Upper lobe of left lung (tissue), 6 donors: Measurements from ENCODE around the gene DMD. TPM values are rescaled to one million over a fixed set of nuclear protein-coding genes. Genes with fewer than 3 reads are reported as not detected.
"Not testable (repeated sequence)": the region's sequence is repeated elsewhere in the genome, so short reads cannot be mapped to it uniquely, and the experiment has no call there.

Experiments used
- ATAC-seq, 2 donors: fragments of 200-7000 bp; cut with Tn5 transposase; one replicate each; pipeline ENCODE4 v1.9.1; 2022; ENCODE audit warnings: mild to moderate bottlenecking in 2 of 2, moderate library complexity in 2 of 2; ENCODE audit not compliant: low FRiP score in 2 of 2
- DNase-seq, 2 donors: peaks; one replicate each; pipeline ENCODE4 v3.0.0-alpha.2; 2019 to 2020
- H3K27ac ChIP-seq, 4 donors: fragments of 200-600 bp; sonication (generic); one replicate each; pipeline ENCODE4 v1.5.1; 2016 to 2019
- H3K27me3 ChIP-seq, 4 donors: fragments of 200-600 bp; sonication (generic); one replicate each; pipeline ENCODE4 v1.5.1; 2017 to 2019
- H3K36me3 ChIP-seq, 4 donors: fragments of 200-600 bp; sonication (generic); one replicate each; pipeline ENCODE4 v1.5.1; 2016 to 2019
- H3K4me1 ChIP-seq, 4 donors: fragments of 200-600 bp; sonication (generic); one replicate each; pipeline ENCODE4 v1.5.1; 2018 to 2019
- H3K4me3 ChIP-seq, 4 donors: fragments of 200-600 bp; sonication (generic); one replicate each; pipeline ENCODE4 v1.5.1; 2017 to 2019; ENCODE audit warnings: mild to moderate bottlenecking in 2 of 4, moderate library complexity in 1 of 4
- H3K9me3 ChIP-seq, 4 donors: fragments of 200-600 bp; sonication (generic); one replicate each; pipeline ENCODE4 v1.5.1; 2018 to 2019
- EP300 ChIP-seq, 4 donors: sonication (generic); formaldehyde crosslinking; IDR thresholded peaks; one replicate each; pipeline ENCODE4 v1.5.1; 2017; ENCODE audit warnings: antibody characterized with exemption in 4 of 4, control low read depth in 2 of 4
- POLR2A ChIP-seq, 4 donors: fragments of 450-650 bp; IDR thresholded peaks; one replicate each; pipeline ENCODE4 v1.5.1; 2016 to 2017; ENCODE audit warnings: antibody characterized with exemption in 4 of 4, mild to moderate bottlenecking in 2 of 4
- POLR2AphosphoS5 ChIP-seq, 2 donors: sonication (generic); formaldehyde crosslinking; IDR thresholded peaks; one replicate each; pipeline ENCODE4 v1.5.1; 2017; ENCODE audit warnings: antibody characterized with exemption in 2 of 2
- WGBS, 2 donors: methylation state at CpG; one replicate each; pipeline ENCODE4 v1.1.5; 2017 to 2018; 5-methylcytosine and 5-hydroxymethylcytosine counted together
- total RNA-seq, 6 donors: library from RNA; depleted of rRNA in 4 of 6; stranded (reverse); fragments of >200 nt in 4 of 6; gene quantifications; one replicate each; pipeline versions ENCODE4 v1.1.0 to v1.2.1, GENCODE V29; 2016 to 2021
- TF ChIP-seq, protein P1 (sequence below), 6 experiments: fragments of 450-650 bp in 4 of 6; fragments of 200-600 bp in 2 of 6; sonication (generic) in 2 of 6; IDR thresholded peaks; one replicate each; pipeline ENCODE4 v1.5.1; 2016 to 2019; ENCODE audit warnings: antibody characterized with exemption in 6 of 6
- donor health status: DM: no; HTN: no; CAD: no; lungs with moderate emphysema.
- donor health status: DM: no; HTN: yes; CAD: no; lungs with severe emphysema.

Gene DMD
- total RNA-seq, 6 donors from 2014 or later: 12.5 to 37.0 (median 24.0) TPM

DNA sequence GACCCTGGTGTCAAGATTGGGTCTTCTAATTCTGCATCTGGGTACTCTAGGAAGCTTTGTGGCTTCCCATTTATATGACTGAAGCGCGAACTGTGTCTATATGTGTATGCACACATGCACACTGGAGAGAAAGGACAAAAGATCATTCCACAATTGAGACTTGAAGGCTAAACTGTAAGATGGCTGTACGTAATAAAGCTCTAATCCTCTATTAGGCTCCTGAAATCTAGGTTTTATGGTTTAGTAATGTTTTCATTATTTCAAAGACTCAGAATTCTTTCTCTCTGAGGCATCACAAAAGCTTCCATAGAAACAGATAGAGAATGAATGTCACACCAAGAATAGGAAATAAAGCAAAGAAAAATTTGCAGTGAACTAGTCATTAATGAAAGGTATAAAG is 1818.8 kb downstream of the DMD start:
- WGBS, 2 donors: 90 to 98% methylated on average over 3 of the region's 3 CpGs
- no peaks in the 10 kb centered on the region for H3K36me3 ChIP-seq
- H3K27me3 ChIP-seq: no peaks in the 10 kb centered on the region
- no peak for ATAC-seq
- H3K27ac ChIP-seq: no peak overlapping the region
- no peaks in the 10 kb centered on the region for H3K4me1 ChIP-seq
- no peak for DNase-seq
- H3K9me3 ChIP-seq: no peaks in the 10 kb centered on the region
- no peak overlapping the region for H3K4me3 ChIP-seq
- TF ChIP-seq EP300 (IDR thresholded peaks at IDR 0.05) (no peak), POLR2A (IDR thresholded peaks at IDR 0.05) (no peak), POLR2AphosphoS5 (IDR thresholded peaks at IDR 0.05) (no peak)
- TF ChIP-seq, protein P1, sequence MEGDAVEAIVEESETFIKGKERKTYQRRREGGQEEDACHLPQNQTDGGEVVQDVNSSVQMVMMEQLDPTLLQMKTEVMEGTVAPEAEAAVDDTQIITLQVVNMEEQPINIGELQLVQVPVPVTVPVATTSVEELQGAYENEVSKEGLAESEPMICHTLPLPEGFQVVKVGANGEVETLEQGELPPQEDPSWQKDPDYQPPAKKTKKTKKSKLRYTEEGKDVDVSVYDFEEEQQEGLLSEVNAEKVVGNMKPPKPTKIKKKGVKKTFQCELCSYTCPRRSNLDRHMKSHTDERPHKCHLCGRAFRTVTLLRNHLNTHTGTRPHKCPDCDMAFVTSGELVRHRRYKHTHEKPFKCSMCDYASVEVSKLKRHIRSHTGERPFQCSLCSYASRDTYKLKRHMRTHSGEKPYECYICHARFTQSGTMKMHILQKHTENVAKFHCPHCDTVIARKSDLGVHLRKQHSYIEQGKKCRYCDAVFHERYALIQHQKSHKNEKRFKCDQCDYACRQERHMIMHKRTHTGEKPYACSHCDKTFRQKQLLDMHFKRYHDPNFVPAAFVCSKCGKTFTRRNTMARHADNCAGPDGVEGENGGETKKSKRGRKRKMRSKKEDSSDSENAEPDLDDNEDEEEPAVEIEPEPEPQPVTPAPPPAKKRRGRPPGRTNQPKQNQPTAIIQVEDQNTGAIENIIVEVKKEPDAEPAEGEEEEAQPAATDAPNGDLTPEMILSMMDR (IDR thresholded peaks at IDR 0.05): no peak

DNA sequence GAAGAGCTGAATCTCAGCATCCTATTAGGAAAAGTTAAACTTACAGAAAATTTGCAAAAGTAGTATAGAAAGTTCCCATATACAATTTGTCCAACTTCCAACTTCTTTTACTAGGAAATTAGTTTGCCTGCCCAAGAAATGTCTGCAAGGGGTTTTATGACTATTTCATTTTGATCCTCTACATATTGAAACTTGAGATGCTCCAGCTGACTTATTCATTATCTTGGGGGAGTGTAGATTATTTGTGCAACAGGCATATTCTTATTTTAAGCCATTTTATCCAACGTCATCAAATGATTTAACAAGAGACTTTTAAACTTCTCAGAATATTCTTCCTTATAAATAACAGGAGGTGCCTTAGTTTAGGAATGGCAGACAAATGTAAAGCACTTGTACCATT is 1822.4 kb downstream of the DMD start:
- Histone ChIP-seq H3K4me3 (no peak overlapping the region), H3K36me3 (no peaks in the 10 kb centered on the region), H3K27ac (no peak overlapping the region), H3K27me3 (no peaks in the 10 kb centered on the region), H3K4me1 (no peaks in the 10 kb centered on the region), H3K9me3 (no peaks in the 10 kb centered on the region)
- TF ChIP-seq POLR2AphosphoS5 (IDR thresholded peaks at IDR 0.05) (no peak), POLR2A (IDR thresholded peaks at IDR 0.05) (no peak), EP300 (IDR thresholded peaks at IDR 0.05) (no peak)
- TF ChIP-seq, protein P1 (IDR thresholded peaks at IDR 0.05): no peak
- no peak for ATAC-seq
- DNase-seq: no peak
- 55 to 81% methylated on average over 1 of the region's 1 CpG for WGBS, 2 donors

DNA sequence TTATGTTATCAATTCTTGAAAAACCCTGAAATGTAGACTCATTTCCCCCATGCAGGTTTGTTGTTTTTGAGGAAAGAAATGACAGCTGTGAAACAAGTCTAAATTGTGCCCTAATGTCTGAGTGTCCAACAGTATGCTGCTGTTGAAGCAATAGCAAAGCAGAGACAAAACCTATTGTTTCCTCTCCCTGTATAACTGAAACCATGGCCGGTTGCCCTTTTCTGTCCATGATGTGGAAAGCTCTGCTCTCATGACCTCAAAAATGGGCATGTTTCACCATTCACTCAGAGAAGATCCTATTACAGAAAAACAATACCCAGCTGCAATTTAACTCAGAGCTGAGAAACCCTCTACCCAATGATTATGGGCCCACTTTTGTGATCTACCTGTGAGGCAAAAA is 1826.9 kb downstream of the DMD start:
- Histone ChIP-seq H3K4me3 (no peak overlapping the region), H3K4me1 (no peaks in the 10 kb centered on the region), H3K27me3 (no peaks in the 10 kb centered on the region), H3K27ac (no peak overlapping the region), H3K36me3 (no peaks in the 10 kb centered on the region), H3K9me3 (no peaks in the 10 kb centered on the region)
- ATAC-seq (no peak), DNase-seq (no peak)
- 69 to 100% methylated on average over 1 of the region's 1 CpG for WGBS, 2 donors
- TF ChIP-seq EP300 (IDR thresholded peaks at IDR 0.05) (no peak), POLR2A (IDR thresholded peaks at IDR 0.05) (no peak), POLR2AphosphoS5 (IDR thresholded peaks at IDR 0.05) (no peak)
- TF ChIP-seq, protein P1 (IDR thresholded peaks at IDR 0.05): no peak

DNA sequence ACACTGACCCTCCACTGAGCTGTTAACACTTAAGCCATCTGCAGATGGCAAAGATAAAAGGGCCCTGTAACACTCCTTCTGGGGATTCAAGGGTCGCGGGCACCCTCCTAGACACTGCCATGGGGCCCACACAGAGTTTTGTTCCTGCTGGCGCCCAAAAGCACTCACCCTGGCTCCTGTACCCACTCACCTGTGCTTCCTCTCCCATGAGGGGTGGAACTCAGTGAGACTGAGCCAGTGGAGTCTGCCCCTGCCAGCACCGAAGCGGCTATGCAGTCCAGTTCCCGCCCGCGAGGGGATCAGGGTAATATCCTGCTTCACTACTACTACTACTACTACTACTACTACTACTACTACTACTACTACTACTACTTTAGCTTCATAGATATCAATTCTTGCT is 1827.4 kb downstream of the DMD start:
- DNase-seq: no peak
- TF ChIP-seq POLR2AphosphoS5 (IDR thresholded peaks at IDR 0.05) (no peak), EP300 (IDR thresholded peaks at IDR 0.05) (no peak), POLR2A (IDR thresholded peaks at IDR 0.05) (no peak)
- TF ChIP-seq, protein P1 (IDR thresholded peaks at IDR 0.05): no peak
- no peak overlapping the region for H3K27ac ChIP-seq
- H3K4me1 ChIP-seq: no peaks in the 10 kb centered on the region
- no peaks in the 10 kb centered on the region for H3K36me3 ChIP-seq
- no peaks in the 10 kb centered on the region for H3K27me3 ChIP-seq
- no peak overlapping the region for H3K4me3 ChIP-seq
- H3K9me3 ChIP-seq: no peaks in the 10 kb centered on the region
- 93% methylated on average over 8 of the region's 8 CpGs; no CpG with 5 or more reads in 1 of the 2 donors for WGBS, 2 donors
- ATAC-seq: no peak

DNA sequence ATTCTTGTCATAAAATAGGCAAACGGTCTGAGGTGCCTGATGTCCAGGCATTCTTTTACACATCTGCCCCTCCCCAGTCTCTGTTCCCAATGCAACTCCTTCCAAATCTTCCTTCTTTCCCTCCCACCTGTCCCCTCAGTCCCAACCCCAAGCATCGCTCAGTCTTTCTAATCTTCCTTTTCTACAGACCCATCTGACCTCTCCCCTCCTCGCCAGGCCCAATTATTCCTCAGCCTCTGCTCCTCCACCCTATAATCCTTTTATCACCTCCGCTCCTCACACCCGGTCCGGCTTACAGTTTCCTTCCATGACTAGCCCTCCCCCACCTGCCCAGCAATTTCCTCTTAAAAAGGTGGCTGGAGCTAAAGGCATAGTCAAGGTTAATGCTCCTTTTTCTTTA is 1832.4 kb downstream of the DMD start:
- WGBS, 2 donors: 82 to 87% methylated on average over 6 of the region's 6 CpGs
- not testable (repeated sequence) for ATAC-seq, DNase-seq, H3K27me3 ChIP-seq, H3K9me3 ChIP-seq, H3K4me3 ChIP-seq, H3K27ac ChIP-seq, H3K4me1 ChIP-seq, H3K36me3 ChIP-seq

DNA sequence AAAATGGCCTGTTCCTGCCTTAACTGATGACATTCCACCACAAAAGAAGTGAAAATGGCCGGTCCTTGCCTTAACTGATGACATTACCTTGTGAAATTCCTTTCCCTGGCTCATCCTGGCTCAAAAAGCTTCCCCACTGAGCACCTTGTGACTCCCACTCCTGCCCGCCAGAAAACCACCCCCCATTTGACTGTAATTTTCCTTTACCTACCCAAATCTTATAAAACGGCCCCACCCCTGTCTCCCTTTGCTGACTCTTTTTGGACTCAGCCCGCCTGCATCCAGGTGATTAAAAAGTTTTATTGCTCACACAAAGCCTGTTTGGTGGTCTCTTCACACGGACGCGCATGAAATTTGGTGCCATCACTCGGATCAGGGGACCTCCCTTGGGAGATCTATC is 1833.5 kb downstream of the DMD start:
- ATAC-seq, H3K4me3 ChIP-seq, DNase-seq, H3K4me1 ChIP-seq, H3K9me3 ChIP-seq, H3K27ac ChIP-seq, H3K36me3 ChIP-seq, H3K27me3 ChIP-seq: not testable (repeated sequence)
- WGBS, 2 donors: 87 to 94% methylated on average over 7 to 8 of the region's 8 CpGs
